GM12874 (cell line): Measurements from ENCODE around the gene TTC21A.

Experiments
- TF ChIP-seq, protein P1 (sequence below): IDR thresholded peaks from 2 replicates; pipeline ENCODE4 v1.5.1; 2011; ENCODE audit warnings: low read depth, mild to moderate bottlenecking, control low read depth, low read length, moderate library complexity; ENCODE audit not compliant: insufficient read depth

The TTC21A gene

DNA sequence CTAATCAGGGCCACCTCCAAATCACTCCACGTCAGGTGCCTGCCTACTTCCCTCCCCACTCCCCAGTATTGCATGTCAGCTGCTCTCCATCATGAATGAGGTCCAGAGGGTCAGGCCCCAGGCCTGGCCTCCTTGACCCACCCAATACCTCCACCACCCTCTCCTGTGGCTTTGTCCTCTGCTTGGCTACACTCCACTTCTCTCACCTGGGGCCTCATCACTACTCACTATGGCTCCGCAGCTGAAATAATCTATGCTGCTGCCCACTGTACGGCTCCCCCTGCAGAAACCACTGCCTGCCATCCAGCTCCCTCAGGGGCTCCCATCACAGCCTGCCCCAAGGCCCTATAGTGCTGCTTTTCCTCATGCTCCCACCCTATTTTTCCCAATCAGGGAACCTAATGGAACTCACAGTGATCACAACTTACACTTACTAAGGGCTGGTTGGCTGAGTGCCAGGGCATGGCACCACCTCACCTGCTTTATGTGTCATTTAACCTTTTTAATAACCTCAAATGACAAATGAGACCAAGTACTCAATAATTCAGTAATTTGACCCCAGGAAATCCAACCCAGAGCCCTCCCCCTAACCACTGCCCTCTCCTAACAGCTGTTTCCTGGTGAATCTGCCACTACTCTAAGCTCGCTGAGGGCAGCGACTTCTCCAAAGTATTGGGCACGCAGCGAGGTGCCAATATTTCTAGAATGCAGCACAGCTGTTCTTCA is 2.4 kb upstream of the TTC21A start:
- TF ChIP-seq, protein P1, sequence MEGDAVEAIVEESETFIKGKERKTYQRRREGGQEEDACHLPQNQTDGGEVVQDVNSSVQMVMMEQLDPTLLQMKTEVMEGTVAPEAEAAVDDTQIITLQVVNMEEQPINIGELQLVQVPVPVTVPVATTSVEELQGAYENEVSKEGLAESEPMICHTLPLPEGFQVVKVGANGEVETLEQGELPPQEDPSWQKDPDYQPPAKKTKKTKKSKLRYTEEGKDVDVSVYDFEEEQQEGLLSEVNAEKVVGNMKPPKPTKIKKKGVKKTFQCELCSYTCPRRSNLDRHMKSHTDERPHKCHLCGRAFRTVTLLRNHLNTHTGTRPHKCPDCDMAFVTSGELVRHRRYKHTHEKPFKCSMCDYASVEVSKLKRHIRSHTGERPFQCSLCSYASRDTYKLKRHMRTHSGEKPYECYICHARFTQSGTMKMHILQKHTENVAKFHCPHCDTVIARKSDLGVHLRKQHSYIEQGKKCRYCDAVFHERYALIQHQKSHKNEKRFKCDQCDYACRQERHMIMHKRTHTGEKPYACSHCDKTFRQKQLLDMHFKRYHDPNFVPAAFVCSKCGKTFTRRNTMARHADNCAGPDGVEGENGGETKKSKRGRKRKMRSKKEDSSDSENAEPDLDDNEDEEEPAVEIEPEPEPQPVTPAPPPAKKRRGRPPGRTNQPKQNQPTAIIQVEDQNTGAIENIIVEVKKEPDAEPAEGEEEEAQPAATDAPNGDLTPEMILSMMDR = no peak

DNA sequence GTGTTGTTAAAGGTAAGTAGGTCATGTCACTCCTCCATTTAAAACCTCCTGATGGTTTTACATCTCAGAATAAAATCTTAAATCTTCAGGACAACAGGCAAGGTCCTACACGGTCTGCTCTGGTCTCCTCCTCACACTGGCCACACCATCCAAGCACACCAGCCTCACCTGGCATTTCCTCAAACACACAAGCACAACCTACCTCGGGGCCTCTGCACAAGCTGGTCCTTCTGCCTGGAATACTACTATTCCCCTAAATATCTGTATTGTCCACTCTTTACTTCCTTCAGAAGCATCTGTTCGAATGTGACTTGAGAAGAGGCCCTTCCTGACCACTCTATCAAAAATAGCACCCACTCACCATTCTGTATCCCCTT is 1.8 kb upstream of the TTC21A start:
- TF ChIP-seq, protein P1 = no peak

GRCh38 chr3:39106281-39106811 is 1.1 kb upstream of the TTC21A start:
- TF ChIP-seq, protein P1 = no peak

- TF ChIP-seq, protein P1 = no peak
Measured at GRCh38 chr3:39106851-39107387, 561 bp upstream of the TTC21A start.

- TF ChIP-seq, protein P1 = no peak
Measured at GRCh38 chr3:39108200-39108710, 775 bp downstream of the TTC21A start.

GRCh38 chr3:39109086-39109485 is 1.6 kb downstream of the TTC21A start:
- TF ChIP-seq, protein P1 = no peak

- TF ChIP-seq, protein P1 = no peak
Measured at GRCh38 chr3:39110041-39110639, 2.7 kb downstream of the TTC21A start.
